Measurements from ENCODE around the gene CHRNB1. TPM values are rescaled to one million over a fixed set of nuclear protein-coding genes. Genes with fewer than 3 reads are reported as not detected.

The CHRNB1 gene
- total RNA-seq, 1 experiment from 2014 or later, result 7.8 TPM

- H3K4me3 Mint-ChIP-seq (ENCODE audit: unreplicated experiment), result peak within 1 kb of the TSS; percentile 51
- intact Hi-C loops (cut with micrococcal nuclease), result loop anchor here (5.0 to 10.0 kb wide), 2 partner anchors 245 to 392 kb away; partner anchors contain the start of genes TP53 and WRAP53
- no peak within 1 kb of the TSS for H3K27ac Mint-ChIP-seq (ENCODE audit: low read depth, unreplicated experiment)
- no peak for TF ChIP-seq CTCF (IDR thresholded peaks at IDR 0.05; ENCODE audit: unreplicated experiment)
- no peaks in the 10 kb centered on the region for H3K27me3 Mint-ChIP-seq (ENCODE audit: insufficient read depth, unreplicated experiment)
- peaks cover 23% of the 10 kb centered on the region for H3K4me1 Mint-ChIP-seq (ENCODE audit: insufficient read depth, unreplicated experiment)
- POLR2A ChIA-PET, result interaction anchor here (0.6 to 8.9 kb wide), 5 partner anchors 36 to 91 kb away, joined by 3 to 115 read pairs (median 7); partner anchors contain the start of genes POLR2A, TMEM256 and ZBTB4
- no TSS peak for BruUV-seq (replicated peaks)
- peaks cover 4% of the 10 kb centered on the region for H3K36me3 Mint-ChIP-seq (ENCODE audit: insufficient read depth, unreplicated experiment)
- CTCF ChIA-PET, result interaction anchor here (0.5 to 2.3 kb wide), 2 partner anchors 120 to 772 kb away, joined by 3 to 14 read pairs; partner anchors contain the start of gene TNFSF13
- no peaks in the 10 kb centered on the region for H3K9me3 Mint-ChIP-seq (ENCODE audit: unreplicated experiment)
- no peak for DNase-seq (ENCODE audit: unreplicated experiment)
Observed at GRCh38 chr17:7439462-7440112, 5.3 kb upstream of the CHRNB1 start, which contains the start of gene FGF11. Gene FGF11, plus strand, starts transcription at chr17:7439512. Its CDS starts 109 bp downstream, at chr17:7439621.

GRCh38 chr17:7440113-7440833 is 4.6 kb upstream of the CHRNB1 start:
- DNase-seq (ENCODE audit: unreplicated experiment), result no peak
- CTCF ChIA-PET, result interaction anchor here (2.3 kb wide), 1 partner anchor 120 kb away, joined by 14 read pairs; the partner anchor contains the start of gene TNFSF13
- BruUV-seq (replicated peaks), result no TSS peak
- Mint-ChIP-seq H3K27me3 (ENCODE audit: insufficient read depth, unreplicated experiment) (no peaks in the 10 kb centered on the region), H3K36me3 (ENCODE audit: insufficient read depth, unreplicated experiment) (peaks cover 4% of the 10 kb centered on the region), H3K27ac (ENCODE audit: low read depth, unreplicated experiment) (no peak overlapping the region), H3K4me1 (ENCODE audit: insufficient read depth, unreplicated experiment) (peaks cover 23% of the 10 kb centered on the region), H3K9me3 (ENCODE audit: unreplicated experiment) (no peaks in the 10 kb centered on the region), H3K4me3 (ENCODE audit: unreplicated experiment) (peak overlapping the region; percentile 38)
- POLR2A ChIA-PET, result interaction anchor here (0.7 to 8.9 kb wide), 8 partner anchors 11 to 120 kb away, joined by 3 to 115 read pairs (median 6); partner anchors contain the start of genes POLR2A, TMEM256 and ZBTB4
- intact Hi-C loops (cut with micrococcal nuclease), result no loop called here
- no peak for TF ChIP-seq CTCF (IDR thresholded peaks at IDR 0.05; ENCODE audit: unreplicated experiment)

- BruUV-seq (replicated peaks), result no TSS peak
- TF ChIP-seq CTCF (IDR thresholded peaks at IDR 0.05; ENCODE audit: unreplicated experiment), result peak; percentile 10
- peak overlapping the region; percentile 38 for H3K4me3 Mint-ChIP-seq (ENCODE audit: unreplicated experiment)
Observed at GRCh38 chr17:7440834-7441195, 4.0 kb upstream of the CHRNB1 start.

GRCh38 chr17:7441266-7441665 is 3.6 kb upstream of the CHRNB1 start:
- intact Hi-C loops (cut with micrococcal nuclease), result no loop called here
- no TSS peak for BruUV-seq (replicated peaks)
- Mint-ChIP-seq H3K4me3 (ENCODE audit: unreplicated experiment) (no peak overlapping the region), H3K9me3 (ENCODE audit: unreplicated experiment) (no peaks in the 10 kb centered on the region), H3K27me3 (ENCODE audit: insufficient read depth, unreplicated experiment) (no peaks in the 10 kb centered on the region), H3K4me1 (ENCODE audit: insufficient read depth, unreplicated experiment) (peaks cover 23% of the 10 kb centered on the region), H3K27ac (ENCODE audit: low read depth, unreplicated experiment) (no peak overlapping the region), H3K36me3 (ENCODE audit: insufficient read depth, unreplicated experiment) (peaks cover 4% of the 10 kb centered on the region)
- CTCF ChIA-PET, result interaction anchor here (0.6 to 2.3 kb wide), 7 partner anchors 10 to 209 kb away, joined by 3 to 14 read pairs (median 3); partner anchors contain the start of genes SLC35G6, SOX15 and TNFSF13
- TF ChIP-seq CTCF (IDR thresholded peaks at IDR 0.05; ENCODE audit: unreplicated experiment), result no peak
- POLR2A ChIA-PET, result interaction anchor here (0.6 to 8.9 kb wide), 11 partner anchors 8 to 426 kb away, joined by 3 to 115 read pairs (median 3); partner anchors contain the start of genes POLR2A, TMEM256 and ZBTB4
- DNase-seq (ENCODE audit: unreplicated experiment), result no peak

More at GRCh38 chr17:7440834-7441195, 4.0 kb upstream of the CHRNB1 start:
- H3K36me3 Mint-ChIP-seq (ENCODE audit: insufficient read depth, unreplicated experiment), result peaks cover 4% of the 10 kb centered on the region
- DNase-seq (ENCODE audit: unreplicated experiment), result peak; percentile 58
- H3K9me3 Mint-ChIP-seq (ENCODE audit: unreplicated experiment), result no peaks in the 10 kb centered on the region
- ChIA-PET POLR2A (interaction anchor here (0.7 to 8.9 kb wide), 10 partner anchors 9 to 120 kb away, joined by 3 to 115 read pairs (median 4); partner anchors contain the start of genes POLR2A, TMEM256 and ZBTB4), CTCF (interaction anchor here (0.9 to 2.3 kb wide), 3 partner anchors 52 to 210 kb away, joined by 3 to 14 read pairs (median 3); partner anchors contain the start of gene TNFSF13)
- intact Hi-C loops (cut with micrococcal nuclease), result no loop called here
- peaks cover 23% of the 10 kb centered on the region for H3K4me1 Mint-ChIP-seq (ENCODE audit: insufficient read depth, unreplicated experiment)
- H3K27me3 Mint-ChIP-seq (ENCODE audit: insufficient read depth, unreplicated experiment), result no peaks in the 10 kb centered on the region
- no peak overlapping the region for H3K27ac Mint-ChIP-seq (ENCODE audit: low read depth, unreplicated experiment)

Data from MCF 10A (cell line).